ENCODE results near the gene UCHL5.
"Not testable (repeated sequence)": the region's sequence is repeated elsewhere in the genome, so short reads cannot be mapped to it uniquely, and the experiment has no call there.

The UCHL5 gene

GRCh38 chr1:192994141-192994540 lies 65.0 kb downstream of the UCHL5 start:
- Histone ChIP-seq H3K36me3 (ENCODE audit: control insufficient read depth, insufficient read depth, low read length) (peaks cover 2% of the 10 kb centered on the region), H3K4me3 (replicated peaks; ENCODE audit: low read depth, low read length) (no peak overlapping the region), H3K27me3 (replicated peaks; ENCODE audit: control insufficient read depth, insufficient read depth, low read length) (no peaks in the 10 kb centered on the region)
- no peak for DNase-seq (ENCODE audit: extremely low read depth, insufficient read length)
- no peak for TF ChIP-seq CTCF (IDR thresholded peaks at IDR 0.05; ENCODE audit: insufficient read depth, low read length, poor library complexity, severe bottlenecking)

- no peak for TF ChIP-seq CTCF (IDR thresholded peaks at IDR 0.05; ENCODE audit: insufficient read depth, low read length, poor library complexity, severe bottlenecking)
- H3K36me3 ChIP-seq (ENCODE audit: control insufficient read depth, insufficient read depth, low read length): peaks cover 2% of the 10 kb centered on the region
- no peak overlapping the region for H3K4me3 ChIP-seq (replicated peaks; ENCODE audit: low read depth, low read length)
- no peak for DNase-seq (ENCODE audit: extremely low read depth, insufficient read length)
- no peaks in the 10 kb centered on the region for H3K27me3 ChIP-seq (replicated peaks; ENCODE audit: control insufficient read depth, insufficient read depth, low read length)
These were observed 65.6 kb downstream of the UCHL5 start for GRCh38 chr1:192993426-192994085.

GRCh38 chr1:192986748-192987334 lies 72.3 kb downstream of the UCHL5 start:
- not testable (repeated sequence) for H3K36me3 ChIP-seq (ENCODE audit: control insufficient read depth, insufficient read depth, low read length); H3K27me3 ChIP-seq (replicated peaks; ENCODE audit: control insufficient read depth, insufficient read depth, low read length); H3K4me3 ChIP-seq (replicated peaks; ENCODE audit: low read depth, low read length); DNase-seq (ENCODE audit: extremely low read depth, insufficient read length)

- H3K27me3 ChIP-seq (replicated peaks; ENCODE audit: control insufficient read depth, insufficient read depth, low read length): no peaks in the 10 kb centered on the region
- DNase-seq (ENCODE audit: extremely low read depth, insufficient read length): no peak
- no peak for TF ChIP-seq CTCF (IDR thresholded peaks at IDR 0.05; ENCODE audit: insufficient read depth, low read length, poor library complexity, severe bottlenecking)
- no peaks in the 10 kb centered on the region for H3K36me3 ChIP-seq (ENCODE audit: control insufficient read depth, insufficient read depth, low read length)
- no peak overlapping the region for H3K4me3 ChIP-seq (replicated peaks; ENCODE audit: low read depth, low read length)
These were observed 72.9 kb downstream of the UCHL5 start for GRCh38 chr1:192986110-192986747.

GRCh38 chr1:192984080-192984479 lies 75.1 kb downstream of the UCHL5 start:
- no peak for DNase-seq (ENCODE audit: extremely low read depth, insufficient read length)
- TF ChIP-seq CTCF (IDR thresholded peaks at IDR 0.05; ENCODE audit: insufficient read depth, low read length, poor library complexity, severe bottlenecking): no peak
- Histone ChIP-seq H3K36me3 (ENCODE audit: control insufficient read depth, insufficient read depth, low read length) (no peaks in the 10 kb centered on the region), H3K27me3 (replicated peaks; ENCODE audit: control insufficient read depth, insufficient read depth, low read length) (no peaks in the 10 kb centered on the region), H3K4me3 (replicated peaks; ENCODE audit: low read depth, low read length) (no peak overlapping the region)

- DNase-seq (ENCODE audit: extremely low read depth, insufficient read length): no peak
These were observed 75.7 kb downstream of the UCHL5 start for GRCh38 chr1:192983349-192983980.

More at GRCh38 chr1:192983349-192983980, 75.7 kb downstream of the UCHL5 start:
- Histone ChIP-seq H3K36me3 (ENCODE audit: control insufficient read depth, insufficient read depth, low read length) (no peaks in the 10 kb centered on the region), H3K27me3 (replicated peaks; ENCODE audit: control insufficient read depth, insufficient read depth, low read length) (no peaks in the 10 kb centered on the region), H3K4me3 (replicated peaks; ENCODE audit: low read depth, low read length) (no peak overlapping the region)
- no peak for TF ChIP-seq CTCF (IDR thresholded peaks at IDR 0.05; ENCODE audit: insufficient read depth, low read length, poor library complexity, severe bottlenecking)
